Body of pancreas (tissue), 4 donors: ENCODE data around the gene LYRM7. TPM values are rescaled to one million over a fixed set of nuclear protein-coding genes. Genes with fewer than 3 reads are reported as not detected.

ENCODE experiments used
- ATAC-seq: fragments of 150-250 bp; one replicate; pipeline ENCODE4 v1.9.1; 2016
- DNase-seq, 4 donors: peaks; one replicate each; pipeline ENCODE4 v3.0.0-alpha.2; 2019
- H3K27ac ChIP-seq, 4 donors: fragments of 200-600 bp; sonication (generic); 1 replicate in 3 of 4; 2 replicates in 1 of 4; pipeline versions ENCODE4 v1.5.1 to v1.6.1; 2016 to 2019; ENCODE audit warnings: mild to moderate bottlenecking in 1 of 4, mixed read lengths in 1 of 4, moderate library complexity in 1 of 4
- H3K27me3 ChIP-seq, 2 donors: fragments of 200-600 bp; sonication (generic); one replicate each; pipeline ENCODE4 v1.6.0; 2016; ENCODE audit warnings: mild to moderate bottlenecking in 1 of 2
- H3K36me3 ChIP-seq, 2 donors: fragments of 200-600 bp; sonication (generic); replicated peaks in 1 of 2; 2 replicates each; pipeline ENCODE4 v1.5.1; 2016; ENCODE audit warnings: low read depth in 2 of 2; ENCODE audit not compliant: insufficient read depth in 1 of 2
- H3K4me1 ChIP-seq: fragments of 200-600 bp; sonication (generic); one replicate; pipeline ENCODE4 v1.6.0; 2016
- H3K4me3 ChIP-seq, 2 donors: fragments of 200-600 bp; sonication (generic); 1 replicate in 1 of 2; 2 replicates in 1 of 2; pipeline ENCODE4 v1.5.1; 2016 to 2019
- H3K9me3 ChIP-seq, 3 donors: fragments of 200-600 bp; sonication (generic); 1 replicate in 2 of 3; 2 replicates in 1 of 3; pipeline ENCODE4 v1.5.1; 2016
- POLR2A ChIP-seq, 3 donors: fragments of 450-650 bp; IDR thresholded peaks; one replicate each; pipeline ENCODE4 v1.6.1; 2016; ENCODE audit warnings: antibody characterized with exemption in 3 of 3, mild to moderate bottlenecking in 2 of 3
- WGBS, 2 donors: methylation state at CpG; one replicate each; pipeline ENCODE4 v1.1.5; 2017; 5-methylcytosine and 5-hydroxymethylcytosine counted together
- intact Hi-C: fragments of 100-400 bp; cut with DNase I; formaldehyde crosslinking; loops from one replicate; pipeline ENCODE4 v1.15.1; 2023
- total RNA-seq, 2 donors: library from RNA; depleted of rRNA; stranded (reverse); fragments of >200 nt; gene quantifications; one replicate each; pipeline ENCODE4 v1.1.0, GENCODE V29; 2016
- TF ChIP-seq, protein P1 (sequence below), 7 experiments: fragments of 450-650 bp in 4 of 7; fragments of 200-600 bp in 3 of 7; sonication (generic) in 3 of 7; IDR thresholded peaks; one replicate each; pipeline ENCODE4 v1.5.1; 2016 to 2019; ENCODE audit warnings: antibody characterized with exemption in 7 of 7

The LYRM7 gene
- total RNA-seq, 2 donors from 2014 or later = 3.4 to 3.6 TPM

- Histone ChIP-seq H3K36me3 (no peaks in the 10 kb centered on the region), H3K4me3 (no peak overlapping the region), H3K9me3 (no peaks in the 10 kb centered on the region), H3K27ac (no peak overlapping the region), H3K4me1 (no peaks in the 10 kb centered on the region), H3K27me3 (no peaks in the 10 kb centered on the region)
- no peak for DNase-seq
- TF ChIP-seq, protein P1, sequence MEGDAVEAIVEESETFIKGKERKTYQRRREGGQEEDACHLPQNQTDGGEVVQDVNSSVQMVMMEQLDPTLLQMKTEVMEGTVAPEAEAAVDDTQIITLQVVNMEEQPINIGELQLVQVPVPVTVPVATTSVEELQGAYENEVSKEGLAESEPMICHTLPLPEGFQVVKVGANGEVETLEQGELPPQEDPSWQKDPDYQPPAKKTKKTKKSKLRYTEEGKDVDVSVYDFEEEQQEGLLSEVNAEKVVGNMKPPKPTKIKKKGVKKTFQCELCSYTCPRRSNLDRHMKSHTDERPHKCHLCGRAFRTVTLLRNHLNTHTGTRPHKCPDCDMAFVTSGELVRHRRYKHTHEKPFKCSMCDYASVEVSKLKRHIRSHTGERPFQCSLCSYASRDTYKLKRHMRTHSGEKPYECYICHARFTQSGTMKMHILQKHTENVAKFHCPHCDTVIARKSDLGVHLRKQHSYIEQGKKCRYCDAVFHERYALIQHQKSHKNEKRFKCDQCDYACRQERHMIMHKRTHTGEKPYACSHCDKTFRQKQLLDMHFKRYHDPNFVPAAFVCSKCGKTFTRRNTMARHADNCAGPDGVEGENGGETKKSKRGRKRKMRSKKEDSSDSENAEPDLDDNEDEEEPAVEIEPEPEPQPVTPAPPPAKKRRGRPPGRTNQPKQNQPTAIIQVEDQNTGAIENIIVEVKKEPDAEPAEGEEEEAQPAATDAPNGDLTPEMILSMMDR (IDR thresholded peaks at IDR 0.05) = no peak
- no peak for TF ChIP-seq POLR2A (IDR thresholded peaks at IDR 0.05)
- WGBS, 2 donors = 65 to 69% methylated on average over 3 of the region's 3 CpGs
- ATAC-seq = no peak
- intact Hi-C loops = no loop called here
Measured at GRCh38 chr5:131214609-131215227, 44.0 kb downstream of the LYRM7 start.

GRCh38 chr5:131217791-131218190, 47.0 kb downstream of the LYRM7 start:
- 93 to 94% methylated on average over 4 of the region's 4 CpGs for WGBS, 2 donors
- no peaks in the 10 kb centered on the region for H3K9me3 ChIP-seq
- intact Hi-C loops = no loop called here
- no peak overlapping the region for H3K4me3 ChIP-seq
- H3K27ac ChIP-seq = no peak overlapping the region
- H3K27me3 ChIP-seq = no peaks in the 10 kb centered on the region
- no peaks in the 10 kb centered on the region for H3K36me3 ChIP-seq
- ATAC-seq = no peak
- no peaks in the 10 kb centered on the region for H3K4me1 ChIP-seq
- TF ChIP-seq POLR2A (IDR thresholded peaks at IDR 0.05) = no peak
- TF ChIP-seq, protein P1 (IDR thresholded peaks at IDR 0.05) = no peak
- DNase-seq = no peak

GRCh38 chr5:131218392-131218791, 47.6 kb downstream of the LYRM7 start:
- WGBS, 2 donors = 69 to 76% methylated on average over 4 of the region's 4 CpGs

DNA sequence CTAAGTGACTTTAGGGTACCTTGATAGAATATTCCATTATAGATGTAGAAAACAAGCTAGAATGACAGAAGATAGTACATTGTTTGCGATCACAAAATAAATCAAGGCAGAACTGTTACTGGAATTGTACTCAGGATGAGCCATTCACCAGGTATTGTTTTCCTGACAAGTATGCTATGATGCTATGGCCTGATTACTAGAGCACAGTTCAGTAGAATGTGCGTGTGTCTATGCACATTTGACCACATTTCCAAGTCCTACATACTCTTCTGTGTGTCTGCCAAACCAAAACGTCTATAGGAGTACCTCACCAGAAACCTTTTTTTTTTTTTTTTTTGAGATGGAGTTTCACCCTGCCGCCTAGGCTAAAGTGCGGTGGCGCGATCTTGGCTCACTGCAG, 49.8 kb downstream of the LYRM7 start:
- 86 to 87% methylated on average over 7 of the region's 7 CpGs for WGBS, 2 donors
- no peaks in the 10 kb centered on the region for H3K27me3 ChIP-seq
- H3K27ac ChIP-seq = no peak overlapping the region
- no peaks in the 10 kb centered on the region for H3K36me3 ChIP-seq
- H3K4me1 ChIP-seq = no peaks in the 10 kb centered on the region
- ATAC-seq = no peak
- no peak for DNase-seq
- no peaks in the 10 kb centered on the region for H3K9me3 ChIP-seq
- no peak overlapping the region for H3K4me3 ChIP-seq
- no peak for TF ChIP-seq POLR2A (IDR thresholded peaks at IDR 0.05)
- TF ChIP-seq, protein P1 (IDR thresholded peaks at IDR 0.05) = no peak
- intact Hi-C loops = no loop called here

More at GRCh38 chr5:131218392-131218791, 47.6 kb downstream of the LYRM7 start:
- H3K9me3 ChIP-seq = no peaks in the 10 kb centered on the region
- no peak for ATAC-seq
- intact Hi-C loops = no loop called here
- H3K36me3 ChIP-seq = no peaks in the 10 kb centered on the region
- H3K27me3 ChIP-seq = no peaks in the 10 kb centered on the region
- no peaks in the 10 kb centered on the region for H3K4me1 ChIP-seq
- H3K27ac ChIP-seq = no peak overlapping the region
- no peak for DNase-seq
- H3K4me3 ChIP-seq = no peak overlapping the region
- TF ChIP-seq, protein P1 (IDR thresholded peaks at IDR 0.05) = no peak
- no peak for TF ChIP-seq POLR2A (IDR thresholded peaks at IDR 0.05)
